ENCODE results near the gene TMPRSS13. TPM values are rescaled to one million over a fixed set of nuclear protein-coding genes. Genes with fewer than 3 reads are reported as not detected.

The TMPRSS13 gene
- total RNA-seq, 1 donor from 2014 or later = 6.9 TPM

DNA sequence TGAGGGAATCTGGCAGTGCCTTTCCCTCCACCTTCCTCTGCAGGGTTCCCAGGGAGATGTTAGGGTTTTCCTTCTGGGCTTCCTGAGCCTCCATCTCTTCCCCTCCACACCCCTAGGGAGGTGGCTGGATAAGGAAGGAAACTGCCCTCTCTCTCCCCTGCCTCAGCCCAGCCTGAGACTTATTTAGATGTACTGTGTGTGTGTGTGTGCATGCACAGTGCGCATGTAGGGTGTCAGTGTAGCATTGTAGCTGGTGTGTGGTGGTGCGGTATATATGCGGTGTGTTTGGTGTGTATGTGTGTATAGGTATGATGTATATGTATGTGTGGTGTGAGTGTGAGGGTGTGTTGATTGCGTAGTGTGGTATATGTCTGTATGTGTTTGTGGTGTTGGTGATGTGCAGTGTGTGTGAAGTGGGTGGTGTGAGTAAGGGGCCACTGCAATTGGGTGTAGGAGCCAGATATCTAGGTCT, 54.3 kb downstream of the TMPRSS13 start:
- no peak for TF ChIP-seq CTCF (conservative IDR thresholded peaks at IDR 0.05)
- peak; percentile 34 for DNase-seq (ENCODE audit: extremely low spot score, unreplicated experiment)
- H3K4me1 Mint-ChIP-seq (ENCODE audit: unreplicated experiment) = peaks cover 54% of the 10 kb centered on the region
- H3K27ac Mint-ChIP-seq = no peak overlapping the region
- peak overlapping the region; percentile 85 for H3K4me3 Mint-ChIP-seq
- peaks cover 3% of the 10 kb centered on the region for H3K36me3 Mint-ChIP-seq
- H3K27me3 Mint-ChIP-seq = peaks cover 62% of the 10 kb centered on the region
- no peaks in the 10 kb centered on the region for H3K9me3 Mint-ChIP-seq

GRCh38 chr11:117874253-117874909, 54.8 kb downstream of the TMPRSS13 start:
- Mint-ChIP-seq H3K27ac (no peak overlapping the region), H3K36me3 (peaks cover 3% of the 10 kb centered on the region), H3K4me3 (peak overlapping the region; percentile 58), H3K9me3 (no peaks in the 10 kb centered on the region), H3K4me1 (ENCODE audit: unreplicated experiment) (peaks cover 59% of the 10 kb centered on the region), H3K27me3 (peaks cover 59% of the 10 kb centered on the region)
- DNase-seq (ENCODE audit: extremely low spot score, unreplicated experiment) = peak; percentile 40
- no peak for TF ChIP-seq CTCF (conservative IDR thresholded peaks at IDR 0.05)

- Mint-ChIP-seq H3K27ac (peak overlapping the region; percentile 46), H3K36me3 (peaks cover 3% of the 10 kb centered on the region), H3K4me1 (ENCODE audit: unreplicated experiment) (peaks cover 64% of the 10 kb centered on the region), H3K9me3 (no peaks in the 10 kb centered on the region), H3K27me3 (peaks cover 55% of the 10 kb centered on the region), H3K4me3 (peak overlapping the region; percentile 58)
- peak; percentile 53 for DNase-seq (ENCODE audit: extremely low spot score, unreplicated experiment)
- no peak for TF ChIP-seq CTCF (conservative IDR thresholded peaks at IDR 0.05)
Measured at GRCh38 chr11:117873828-117874125, 55.4 kb downstream of the TMPRSS13 start.

DNA sequence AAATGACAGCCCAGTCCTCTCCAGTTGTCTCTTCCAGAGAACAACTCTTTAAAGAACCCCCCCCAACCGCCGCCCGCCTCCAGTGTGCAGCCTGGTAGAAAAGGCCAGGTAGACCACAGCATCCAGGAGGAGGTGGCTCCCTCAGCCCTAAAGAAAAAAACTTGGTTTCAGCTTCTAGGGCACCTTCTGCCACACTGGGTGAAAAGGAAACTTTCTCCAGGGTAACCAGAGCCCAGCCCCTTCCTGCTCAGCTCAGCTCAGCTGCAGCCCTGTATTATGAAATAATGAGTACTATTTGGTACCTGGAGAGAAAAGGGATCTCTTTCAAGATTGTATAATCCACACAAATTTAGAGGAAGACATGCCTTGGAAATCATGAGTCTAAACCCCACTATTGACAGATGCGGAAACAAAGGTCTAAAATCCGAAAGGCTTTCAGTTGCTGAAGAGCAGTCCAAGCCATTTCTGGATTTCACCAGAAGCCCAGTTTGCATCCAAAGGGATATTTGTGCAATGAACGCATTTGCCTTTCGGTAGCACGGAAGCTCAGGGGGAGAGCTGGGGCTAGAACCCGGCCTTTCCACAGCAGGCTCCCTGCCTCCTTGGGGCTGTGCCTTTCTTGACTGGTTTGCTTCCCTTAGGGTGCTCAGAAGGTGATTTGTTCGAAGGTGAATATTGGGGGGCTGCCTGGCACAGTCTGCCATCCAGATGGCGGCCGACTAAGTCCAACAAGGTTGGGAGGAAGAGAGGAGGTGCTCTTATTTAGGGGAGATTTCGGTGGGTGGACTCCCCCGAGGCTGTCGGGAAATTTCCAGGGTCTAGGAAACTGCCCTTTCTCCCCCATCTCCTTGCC, 56.0 kb downstream of the TMPRSS13 start:
- DNase-seq (ENCODE audit: extremely low spot score, unreplicated experiment) = no peak
- peak overlapping the region; percentile 46 for H3K27ac Mint-ChIP-seq
- H3K27me3 Mint-ChIP-seq = peaks cover 52% of the 10 kb centered on the region
- H3K36me3 Mint-ChIP-seq = peaks cover 6% of the 10 kb centered on the region
- peak overlapping the region; percentile 50 for H3K4me3 Mint-ChIP-seq
- no peak for TF ChIP-seq CTCF (conservative IDR thresholded peaks at IDR 0.05)
- H3K4me1 Mint-ChIP-seq (ENCODE audit: unreplicated experiment) = peaks cover 70% of the 10 kb centered on the region
- H3K9me3 Mint-ChIP-seq = no peaks in the 10 kb centered on the region

GRCh38 chr11:117872420-117872961, 56.7 kb downstream of the TMPRSS13 start:
- peak overlapping the region; percentile 50 for H3K4me3 Mint-ChIP-seq

More at GRCh38 chr11:117872420-117872961, 56.7 kb downstream of the TMPRSS13 start:
- H3K27ac Mint-ChIP-seq = no peak overlapping the region
- peak; percentile 61 for DNase-seq (ENCODE audit: extremely low spot score, unreplicated experiment)
- TF ChIP-seq CTCF (conservative IDR thresholded peaks at IDR 0.05) = no peak
- H3K9me3 Mint-ChIP-seq = no peaks in the 10 kb centered on the region
- peaks cover 69% of the 10 kb centered on the region for H3K4me1 Mint-ChIP-seq (ENCODE audit: unreplicated experiment)
- H3K27me3 Mint-ChIP-seq = peaks cover 46% of the 10 kb centered on the region
- H3K36me3 Mint-ChIP-seq = peaks cover 6% of the 10 kb centered on the region
